Measurements from ENCODE around the gene ATF6B. TPM values are rescaled to one million over a fixed set of nuclear protein-coding genes. Genes with fewer than 3 reads are reported as not detected.
"Not testable (repeated sequence)": the region's sequence is repeated elsewhere in the genome, so short reads cannot be mapped to it uniquely, and the experiment has no call there.

Gene ATF6B
- polyA plus RNA-seq, 1 donor, result 94.3 TPM

GRCh38 chr6:32083812-32084768, 44.0 kb downstream of the ATF6B start:
- DNase-seq, result no peak

DNA sequence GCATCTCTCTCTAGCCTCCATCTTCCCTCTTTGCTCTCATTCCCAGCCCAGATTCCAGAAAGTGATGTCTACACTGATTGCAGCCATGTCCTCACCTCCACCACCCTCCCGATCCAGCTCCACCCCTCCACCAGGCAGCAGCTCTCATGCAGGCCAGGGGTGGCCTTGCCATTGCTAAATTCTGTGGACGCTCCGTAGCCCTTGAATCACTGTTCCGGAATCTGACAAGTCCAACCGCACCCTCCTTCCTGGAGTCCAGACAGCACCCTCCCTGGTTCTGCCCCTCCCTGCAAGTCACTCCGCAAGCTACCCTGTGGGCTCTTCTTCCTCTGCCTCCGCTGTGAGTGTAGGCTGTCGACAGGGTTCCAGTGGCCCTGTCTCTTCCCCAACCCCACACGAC, 45.1 kb downstream of the ATF6B start:
- no peak for DNase-seq

- DNase-seq, result no peak
Measured at GRCh38 chr6:32082478-32082877, 45.6 kb downstream of the ATF6B start.

GRCh38 chr6:32081168-32081990, 46.7 kb downstream of the ATF6B start:
- no peak for DNase-seq

- DNase-seq, result no peak
Measured at GRCh38 chr6:32079566-32080290, 48.3 kb downstream of the ATF6B start.

DNA sequence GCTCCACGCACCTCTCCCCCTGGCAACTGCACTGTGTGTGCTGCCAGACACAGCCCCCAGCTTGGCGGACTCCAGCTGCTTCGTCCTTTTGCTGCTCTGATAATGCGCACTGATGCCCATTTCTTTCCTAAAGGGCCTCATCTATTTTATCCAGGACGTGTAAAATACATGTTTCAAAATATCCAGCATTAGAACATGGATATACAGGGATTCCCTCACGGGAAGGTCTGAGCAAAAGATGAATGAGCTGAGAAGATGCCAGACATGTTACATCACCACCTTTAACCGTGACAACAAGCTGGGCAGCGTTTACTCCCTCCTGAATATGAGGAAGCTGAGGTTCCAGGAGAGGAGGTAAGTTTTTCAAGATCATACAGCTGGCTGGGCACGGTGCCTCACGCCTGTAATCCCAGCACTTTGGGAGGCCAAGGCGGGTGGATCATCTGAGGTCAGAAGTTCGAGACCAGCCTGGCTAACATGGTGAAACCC, 51.7 kb downstream of the ATF6B start:
- no peak for DNase-seq

DNA sequence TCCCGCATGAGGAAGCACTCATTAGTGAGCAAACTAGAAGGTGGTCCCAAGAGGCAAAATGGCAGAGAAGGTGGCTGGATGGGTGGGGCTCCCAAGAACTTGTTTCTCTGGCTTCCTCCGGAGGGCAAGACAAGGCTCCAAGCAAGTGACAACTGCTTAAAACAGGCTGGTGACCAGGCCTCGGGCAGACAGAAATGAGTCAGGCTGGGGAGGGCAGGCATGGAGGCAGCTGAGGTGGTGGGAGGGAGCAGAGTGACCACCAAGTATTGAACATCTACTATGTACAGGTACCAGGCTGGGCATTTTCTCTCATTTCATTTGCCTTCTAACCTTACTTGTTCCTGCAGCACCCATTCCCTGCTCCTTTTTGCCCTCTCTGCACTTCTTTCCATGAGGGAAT, 52.3 kb downstream of the ATF6B start:
- DNase-seq, result no peak

DNA sequence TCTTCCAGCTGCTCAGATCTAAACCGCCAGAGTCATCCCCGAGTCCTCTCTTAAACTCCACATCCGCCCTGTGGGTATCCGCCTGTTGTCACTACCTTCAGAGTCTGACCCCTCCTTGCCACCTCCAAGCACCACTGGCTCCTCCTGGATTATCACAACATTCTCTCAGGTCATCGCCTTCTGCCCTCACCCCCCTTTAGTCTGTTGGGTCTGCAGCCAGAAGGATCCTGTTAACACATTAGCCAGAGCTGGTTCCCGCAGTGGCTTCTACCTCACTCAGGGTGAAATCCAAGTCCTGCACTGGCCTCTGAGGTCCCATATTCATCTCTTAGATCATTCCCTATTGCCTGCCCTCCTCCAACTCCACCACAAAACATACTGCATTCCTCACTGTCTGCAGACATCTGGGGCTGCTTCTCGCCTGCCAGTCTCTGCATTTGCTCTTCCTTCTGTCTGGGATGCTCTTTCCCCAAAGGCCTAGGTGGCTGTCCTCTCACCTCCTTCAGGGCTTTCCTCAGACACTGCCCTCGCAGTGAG, 53.0 kb downstream of the ATF6B start:
- no peak for DNase-seq

DNA sequence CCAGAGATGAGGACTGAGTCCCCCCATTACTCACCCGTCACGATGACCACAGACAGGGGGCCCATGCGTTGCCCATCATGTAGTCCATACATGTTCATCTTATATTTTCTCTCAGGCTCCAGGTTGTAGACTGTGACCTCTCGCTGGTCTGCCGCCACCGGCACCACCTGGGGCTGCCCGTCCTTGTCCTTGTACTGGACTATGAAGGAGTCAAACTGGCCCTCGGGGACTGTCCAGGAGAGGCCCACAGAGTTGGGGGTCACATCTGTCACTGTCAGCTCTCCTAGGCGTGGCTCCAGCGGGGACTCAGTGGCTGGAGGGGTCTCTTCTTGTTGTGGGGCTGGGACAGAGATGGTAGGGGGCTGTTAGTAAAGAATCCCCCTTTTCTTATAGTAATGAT, 54.4 kb downstream of the ATF6B start:
- DNase-seq, result no peak

- no peak for DNase-seq
Measured at GRCh38 chr6:32073101-32073500, 54.9 kb downstream of the ATF6B start.

GRCh38 chr6:32070814-32071543, 57.1 kb downstream of the ATF6B start:
- no peak for DNase-seq

- no peak for DNase-seq
Measured at GRCh38 chr6:32069878-32070515, 58.0 kb downstream of the ATF6B start.

- DNase-seq, result no peak
Measured at GRCh38 chr6:32069460-32069859, 58.6 kb downstream of the ATF6B start.

- DNase-seq, result no peak
Measured at GRCh38 chr6:32068867-32069266, 59.2 kb downstream of the ATF6B start.

GRCh38 chr6:32068315-32068714, 59.7 kb downstream of the ATF6B start:
- not testable (repeated sequence) for DNase-seq

DNA sequence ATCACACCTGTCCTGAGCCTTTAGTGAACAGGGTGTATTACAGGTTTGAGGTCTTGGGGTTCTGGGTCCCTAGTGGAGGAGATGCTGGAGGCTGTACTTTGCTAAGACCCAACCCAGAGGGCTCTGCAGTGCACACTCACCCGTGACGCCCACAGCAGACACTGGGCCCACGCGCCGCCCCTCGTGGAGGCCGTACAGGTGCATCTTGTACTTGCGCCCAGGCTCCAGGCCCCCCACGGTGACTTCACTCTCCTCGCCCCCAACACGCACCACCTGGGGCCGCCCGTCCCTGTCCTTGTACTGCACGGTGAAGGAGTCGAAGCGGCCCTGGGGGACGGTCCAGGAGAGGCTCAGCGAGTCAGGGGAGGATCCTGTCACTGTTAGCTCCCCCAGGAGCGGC, 60.5 kb downstream of the ATF6B start:
- DNase-seq, result not testable (repeated sequence)

All from left kidney (tissue), 2 donors.